ENCODE results near the gene NIM1K. TPM values are rescaled to one million over a fixed set of nuclear protein-coding genes. Genes with fewer than 3 reads are reported as not detected.

Gene NIM1K
- total and polyA plus RNA-seq, 2 of the 13 experiments (the other 11 are each of a cell fraction or from before 2014, with no cell fraction given), result 0.04 TPM; not detected in 1

- Histone ChIP-seq H3K27me3 (ENCODE audit: control insufficient read depth in 1 of 2, insufficient read depth in 2 of 2, low read length in 2 of 2) (no peaks in the 10 kb centered on the region; a peak in 1 of 5 replicates), H4K20me1 (ENCODE audit: insufficient read depth, low read length) (peaks cover 15% of the 10 kb centered on the region), H3K27ac (ENCODE audit: extremely low read length, insufficient read depth, low read length) (no peak overlapping the region), H3K4me3 (replicated peaks in 1 of 3; ENCODE audit: insufficient read depth in 1 of 3, low read depth in 2 of 3, low read length in 3 of 3) (no peak overlapping the region), H3K36me3 (replicated peaks in 1 of 2; ENCODE audit: control insufficient read depth in 1 of 2, insufficient read depth in 2 of 2, low read length in 2 of 2) (no peaks in the 10 kb centered on the region; a peak in 2 of 5 replicates), H3K9me3 (ENCODE audit: low read length) (no peaks in the 10 kb centered on the region), H3K79me2 (ENCODE audit: insufficient read depth, low read length) (peaks cover 24% of the 10 kb centered on the region), H3K4me1 (ENCODE audit: insufficient read depth, low read length) (peaks cover 26% of the 10 kb centered on the region), H3K4me2 (ENCODE audit: low read depth, low read length) (no peak overlapping the region), H3K9ac (ENCODE audit: insufficient read depth, low read depth, low read length) (no peak overlapping the region), H2AFZ (ENCODE audit: low read length) (no peak overlapping the region)
- ChIA-PET POLR2A (no interaction called here), CTCF (ENCODE audit: low intra/inter-chr PET ratio, low total read pairs) (no interaction called here)
- no peak for ATAC-seq
- TF ChIP-seq TCF12 (IDR thresholded peaks at IDR 0.05) (no peak), TCF12 (CRISPR knock-in tag; IDR thresholded peaks at IDR 0.05) (no peak), ZNF850 (CRISPR knock-in tag; conservative IDR thresholded peaks at IDR 0.05) (no peak), ZNF570 (CRISPR knock-in tag; IDR thresholded peaks at IDR 0.05; ENCODE audit: borderline replicate concordance) (no peak), EHMT2 (IDR thresholded peaks at IDR 0.05; ENCODE audit: borderline replicate concordance, low read depth, low read length) (no peak), U2AF1 (optimal IDR thresholded peaks at IDR 0.05; ENCODE audit: low read depth, low read length) (no peak), AFF4 (CRISPR knock-in tag; IDR thresholded peaks at IDR 0.05) (no peak), ZNF543 (CRISPR knock-in tag; IDR thresholded peaks at IDR 0.05) (no peak), MTA3 (CRISPR knock-in tag; IDR thresholded peaks at IDR 0.05) (no peak), ZNF788 (CRISPR knock-in tag; IDR thresholded peaks at IDR 0.05; ENCODE audit: borderline replicate concordance) (no peak)
- 92% methylated on average over 5 of the region's 5 CpGs for WGBS (ENCODE audit: low lambda C conversion rate)
- in situ Hi-C loops (cut with HindIII; ENCODE audit: extremely low pct_ligation_motif_present, low pct_unique_long_range_greater_than_20kb) (no loop called here), intact Hi-C loops (cut with micrococcal nuclease; ENCODE audit: unreplicated experiment) (no loop called here)
- BruUV-seq (replicated peaks), result no TSS peak
- DNase-seq (ENCODE audit: low spot score), result no peak
- FAIRE-seq, result no peak
Observed at GRCh38 chr5:43316421-43316820, 124.4 kb downstream of the NIM1K start.
